OCI-M2 (cell line): ENCODE data around the gene XPC.
"Not testable (repeated sequence)": the region's sequence is repeated elsewhere in the genome, so short reads cannot be mapped to it uniquely, and the experiment has no call there.

Experiments used
- DNase-seq: peaks from one replicate; lab custom pipeline; 2025; ENCODE audit not compliant: unreplicated experiment; lab: John Stamatoyannopoulos, UW

Gene XPC

DNA sequence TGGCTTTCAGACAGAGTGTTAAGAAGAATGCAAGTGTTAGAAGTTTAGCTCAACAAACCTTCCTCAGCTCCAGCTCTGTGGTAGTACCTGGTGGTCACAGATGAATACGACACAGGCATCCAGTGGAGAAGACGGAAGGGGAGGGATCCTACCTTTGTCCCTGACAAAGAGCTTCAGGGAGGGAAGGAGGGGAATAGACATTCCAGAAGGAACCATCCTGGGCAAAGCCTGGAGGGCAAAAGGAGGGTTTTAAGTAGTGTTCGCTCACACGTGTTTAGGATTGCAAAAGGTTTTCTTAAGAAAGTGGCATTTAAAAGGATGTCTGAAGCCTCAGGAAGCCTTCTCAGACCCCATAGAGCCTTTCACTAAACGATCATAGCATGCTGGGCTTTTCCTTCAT is 56.5 kb downstream of the XPC start:
- no peak for DNase-seq

DNA sequence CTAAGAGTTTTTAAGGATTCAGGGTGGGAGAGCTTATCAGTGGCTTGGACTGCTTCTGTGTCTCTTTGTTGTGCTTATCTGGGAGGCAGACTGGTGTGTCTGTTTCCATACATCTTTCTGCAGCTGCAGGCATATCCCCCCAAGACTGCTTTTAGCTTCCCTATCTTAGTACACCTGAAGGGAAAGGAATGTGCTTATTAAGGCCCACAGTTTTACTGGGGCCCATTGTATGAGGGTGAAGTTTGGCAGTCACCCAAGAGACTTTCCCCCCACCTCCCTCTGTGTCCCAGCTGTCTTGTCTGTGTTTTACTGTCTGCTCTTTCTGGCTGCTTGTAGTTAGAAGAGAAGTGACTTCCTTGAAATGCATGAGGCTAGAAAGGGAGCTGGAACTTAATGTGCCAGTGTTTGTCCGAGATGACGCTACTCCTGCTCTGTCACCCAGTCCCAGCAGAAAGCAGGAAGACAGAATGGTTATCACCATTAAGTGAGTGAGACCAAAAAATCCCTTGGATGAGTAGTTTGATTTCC is 57.4 kb downstream of the XPC start:
- not testable (repeated sequence) for DNase-seq

DNA sequence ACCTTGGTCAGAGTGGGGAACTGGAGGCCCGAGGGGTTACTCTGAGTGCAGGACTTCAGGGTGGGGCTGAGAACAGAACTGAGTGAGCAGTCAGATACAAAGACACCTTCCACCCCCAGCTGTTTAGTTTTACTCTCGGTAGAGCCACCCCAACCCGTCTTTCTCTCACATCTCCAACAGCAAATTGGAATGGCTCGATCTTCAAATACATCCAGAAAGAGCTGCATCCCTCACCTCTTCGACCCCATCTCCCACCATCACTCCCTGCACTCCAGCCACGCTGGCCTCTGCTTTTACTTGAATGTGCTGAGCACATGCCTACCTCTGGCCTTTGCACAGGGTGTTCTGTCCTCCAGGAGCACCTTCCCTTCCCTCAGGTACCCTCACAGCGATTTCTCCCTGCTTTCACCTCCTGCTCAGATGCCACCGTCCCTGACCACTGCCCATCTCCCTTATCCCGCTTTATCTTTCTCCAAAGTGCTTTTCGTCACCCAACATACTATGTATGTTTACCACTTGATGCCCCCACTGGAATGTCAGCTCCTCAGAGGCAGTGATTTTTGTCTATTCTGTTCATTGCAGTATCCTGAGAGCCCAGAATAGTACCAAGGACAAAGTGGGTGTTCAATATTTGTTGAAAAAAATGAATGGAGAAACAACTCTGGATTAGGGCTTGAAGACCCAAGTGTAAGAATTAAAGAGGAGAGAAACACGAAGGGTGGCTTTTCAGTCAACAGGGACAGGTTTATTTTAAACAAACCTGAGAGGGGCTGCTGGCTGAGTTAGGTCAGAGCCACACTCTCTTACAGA is 58.1 kb downstream of the XPC start:
- no peak for DNase-seq

DNA sequence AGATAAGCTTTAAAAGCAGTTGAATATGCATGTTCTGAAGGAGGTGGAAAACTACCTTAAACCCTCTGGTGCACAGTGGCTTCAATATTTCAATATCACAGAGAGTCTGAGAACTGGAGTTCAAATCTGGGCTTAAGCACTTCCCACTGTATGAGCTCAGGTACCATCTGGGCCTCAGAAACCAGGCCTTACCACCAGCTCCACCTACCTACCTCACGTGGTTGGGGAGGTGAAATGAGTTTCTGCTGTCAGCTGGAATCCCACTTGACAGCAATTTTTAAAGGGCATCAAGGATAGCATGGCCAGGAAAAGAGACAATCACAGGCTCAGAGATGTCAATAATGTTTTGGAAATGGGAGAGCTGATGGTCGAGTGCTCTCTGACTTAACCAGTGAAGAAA is 58.8 kb downstream of the XPC start:
- no peak for DNase-seq

DNA sequence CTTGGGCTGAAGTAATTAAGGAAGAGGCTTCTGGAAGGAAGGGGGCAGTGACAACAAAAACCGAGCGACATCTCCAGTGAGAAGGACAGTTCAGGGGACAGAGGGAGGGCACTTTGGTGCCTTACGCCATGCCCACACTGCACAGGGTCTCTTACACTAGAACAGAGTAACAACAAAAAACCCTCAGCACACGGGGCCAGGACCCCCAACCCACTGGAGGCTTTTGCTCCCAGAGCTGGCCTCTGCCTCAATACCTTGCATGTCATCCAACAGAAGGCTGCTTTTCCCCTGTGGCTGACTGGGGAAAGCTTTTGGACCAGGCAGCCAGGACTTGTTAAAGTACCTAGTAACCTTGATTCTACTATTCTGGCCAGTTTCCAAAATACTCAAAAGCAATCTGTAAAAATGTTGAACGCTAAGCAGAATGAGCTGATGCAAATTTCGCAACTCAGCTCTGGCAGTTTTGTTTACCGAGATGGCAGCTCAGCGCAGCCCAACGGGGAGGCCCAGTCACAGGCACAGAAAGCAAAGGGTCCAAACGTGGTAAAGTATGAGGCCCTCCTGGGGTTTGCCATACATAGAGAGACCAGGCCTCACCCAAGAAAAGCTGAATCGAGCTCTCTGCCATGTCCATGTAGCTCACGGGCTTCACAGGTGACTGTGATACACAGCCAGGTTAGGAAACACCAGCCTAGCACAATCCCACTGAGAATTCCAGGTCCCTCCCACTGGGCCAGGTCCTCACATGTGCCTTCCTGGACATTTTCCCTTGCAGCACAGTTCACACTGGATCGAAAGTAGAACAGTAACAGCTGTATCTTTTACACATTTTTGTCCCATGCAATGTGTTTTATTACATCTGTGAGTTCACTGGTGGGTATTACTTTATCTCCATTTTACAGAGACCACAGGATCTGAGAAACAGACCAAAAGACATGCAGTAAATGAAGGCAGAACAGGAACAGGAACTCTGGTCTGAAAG is 59.7 kb downstream of the XPC start:
- DNase-seq: no peak

DNA sequence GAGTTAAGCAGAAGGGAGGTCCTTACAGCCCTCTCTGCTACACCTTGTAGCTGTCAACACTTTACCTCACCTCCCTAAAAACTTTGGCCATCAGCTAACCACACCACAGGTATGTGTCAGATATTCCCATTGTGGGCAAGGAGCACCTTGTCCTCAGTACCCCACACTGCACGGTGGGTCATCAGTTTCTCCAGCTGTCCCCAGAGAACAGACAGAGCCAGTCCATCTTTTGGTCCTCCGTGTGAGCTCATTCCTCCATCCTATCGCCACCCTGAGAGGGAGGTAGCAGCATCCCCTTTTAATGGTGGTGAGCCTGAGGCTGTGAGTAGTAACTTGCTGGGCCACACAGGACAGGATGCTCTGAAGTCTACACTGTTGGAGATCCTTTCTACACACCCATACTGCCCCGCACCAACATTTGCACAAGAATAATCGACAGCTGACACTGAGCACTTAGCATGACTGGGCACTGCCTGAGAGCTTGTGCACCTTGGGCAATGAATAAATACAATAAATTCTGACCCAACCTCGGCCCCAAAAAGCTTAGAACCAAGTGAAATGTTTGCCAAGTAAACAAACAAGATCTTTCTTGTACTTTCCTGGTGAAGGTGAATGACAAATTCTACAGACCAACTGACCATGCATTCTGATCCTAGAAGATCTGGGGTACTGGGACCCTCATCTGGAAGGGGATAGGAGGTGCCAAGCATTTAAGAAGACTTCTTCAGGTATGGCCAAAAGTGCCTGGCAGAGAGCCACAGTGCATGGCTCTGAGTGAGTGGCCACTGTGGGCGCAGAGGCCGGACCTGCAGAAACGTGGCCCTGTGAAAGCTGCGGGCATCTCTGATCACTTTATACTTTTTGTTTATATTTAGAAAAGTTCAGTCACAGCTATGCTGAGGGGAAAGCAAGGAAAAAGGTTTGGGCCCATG is 60.7 kb downstream of the XPC start:
- no peak for DNase-seq

DNA sequence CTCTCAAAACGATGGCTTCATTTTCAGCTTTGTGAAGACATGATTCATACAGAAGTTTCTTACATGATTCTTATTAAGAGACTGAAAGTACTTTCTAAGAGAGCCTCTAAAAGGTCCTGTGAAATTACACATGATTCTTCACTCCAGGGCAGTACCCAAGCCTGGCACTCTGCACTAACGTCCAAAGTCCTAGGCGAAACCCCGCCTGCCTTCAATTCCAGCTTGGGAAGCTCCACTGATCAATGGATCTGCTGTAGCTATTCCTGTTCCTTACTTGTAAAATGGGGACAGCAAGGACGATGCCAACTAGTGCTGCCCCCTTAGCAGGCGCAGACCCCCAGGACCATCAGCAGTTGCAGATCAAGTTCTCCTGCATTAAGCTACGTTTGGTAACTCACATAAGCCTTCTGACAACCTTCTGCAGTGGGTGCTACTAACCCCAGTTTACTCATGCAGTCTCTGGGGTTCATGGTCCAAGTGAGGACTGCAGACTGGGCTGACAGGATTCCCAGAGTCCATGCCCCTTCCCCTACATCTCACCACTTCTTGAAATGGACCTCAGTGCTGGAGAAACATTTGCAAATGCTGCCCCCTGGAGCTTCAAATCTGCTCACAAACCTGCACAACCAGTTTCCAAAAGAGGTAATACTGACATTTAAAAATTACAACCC is 64.3 kb downstream of the XPC start:
- no peak for DNase-seq

DNA sequence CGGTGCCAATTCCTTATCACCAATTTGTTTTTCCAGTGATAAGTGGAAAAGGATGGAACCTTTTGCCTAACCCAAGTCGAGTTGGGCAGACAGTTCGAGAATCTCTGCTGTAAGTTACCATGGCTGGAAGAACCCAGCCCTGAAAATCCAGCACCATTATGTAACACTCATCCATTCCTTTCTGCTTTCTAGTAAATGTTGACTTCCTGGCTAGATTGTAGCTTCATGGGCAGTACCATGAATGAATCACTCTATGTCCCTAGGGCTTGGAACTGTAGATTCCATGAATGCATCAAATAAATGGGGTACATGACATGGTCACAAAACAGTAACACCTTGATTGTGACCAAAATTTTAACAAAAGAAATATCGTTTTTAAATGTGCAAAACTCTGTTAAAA is 67.7 kb downstream of the XPC start:
- DNase-seq: no peak

DNA sequence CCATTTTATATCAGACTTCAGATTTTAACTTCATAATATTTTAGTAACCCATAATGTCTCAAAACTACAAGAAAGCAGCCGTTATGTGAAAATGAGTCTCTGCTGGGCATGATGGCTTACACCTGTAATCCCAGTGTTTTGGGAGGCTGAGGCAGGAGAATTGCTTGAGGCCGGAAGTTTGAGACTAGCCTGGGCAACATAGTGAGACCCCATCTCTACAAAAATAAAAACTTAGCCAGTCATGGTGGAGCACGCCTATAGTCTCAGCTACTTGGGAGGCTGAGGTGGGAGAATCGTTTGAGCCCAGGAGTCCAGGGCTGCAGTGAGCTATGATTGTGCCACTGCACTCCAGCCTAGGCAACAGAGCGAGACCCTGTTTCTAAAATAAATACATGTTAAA is 68.6 kb downstream of the XPC start:
- DNase-seq: not testable (repeated sequence)

DNA sequence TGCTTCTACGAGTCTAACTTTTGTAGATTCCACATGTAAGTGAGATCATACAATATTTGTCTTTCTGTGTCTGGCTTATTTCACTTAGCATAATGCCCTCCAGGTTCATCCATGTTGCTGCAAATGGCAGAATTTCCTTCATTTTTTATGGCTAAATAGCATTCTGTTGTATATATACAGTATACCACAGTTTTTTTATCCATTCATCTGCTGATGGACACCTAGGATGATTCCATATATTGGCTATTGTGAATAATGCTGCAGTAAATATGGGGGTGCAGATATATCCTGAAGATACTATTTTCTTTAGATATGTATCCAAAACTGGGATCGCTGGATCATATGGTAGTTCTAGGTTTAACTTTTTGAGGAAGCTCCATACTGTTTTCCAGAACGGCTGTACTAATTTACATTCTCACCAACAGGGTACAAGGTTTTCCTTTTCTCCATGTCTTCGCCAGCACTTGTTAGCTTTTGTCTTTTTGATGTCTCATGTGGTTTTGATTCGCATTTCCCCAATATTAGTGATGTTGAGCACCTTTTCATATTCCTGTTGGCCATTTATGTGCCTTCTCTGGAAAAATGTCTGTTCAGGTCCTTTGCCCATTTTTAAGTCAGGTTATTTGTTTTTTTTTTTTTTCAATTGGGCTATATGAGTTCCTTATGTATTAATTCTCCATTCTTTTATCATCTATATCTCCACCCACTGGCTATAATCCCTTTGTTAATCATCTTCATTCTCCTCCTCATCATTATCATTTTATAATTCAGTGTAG is 80.6 kb downstream of the XPC start:
- no peak for DNase-seq

DNA sequence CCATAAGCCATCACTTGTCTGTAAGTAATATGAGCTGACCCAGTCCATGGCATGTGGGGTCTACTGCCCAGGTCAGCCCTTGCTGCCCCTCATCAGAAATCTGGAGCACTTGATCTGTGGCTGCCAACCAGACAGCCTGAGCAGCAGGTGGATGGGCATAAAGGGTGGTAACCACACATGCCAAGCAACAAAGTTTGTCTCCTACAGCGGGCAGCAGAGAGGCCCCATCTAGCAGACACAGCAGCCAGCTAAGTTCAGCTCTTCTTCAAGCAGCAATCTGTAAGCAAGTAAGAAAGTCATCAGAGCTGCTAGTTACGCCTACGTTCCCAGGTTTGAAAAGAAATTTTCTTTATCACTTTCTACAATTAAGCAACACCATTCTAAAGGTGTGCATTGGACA is 81.7 kb downstream of the XPC start:
- no peak for DNase-seq
